DMS114 treated with DMSO at 0.1 percent for 48 hours (cell line): Measurements from ENCODE around the gene CAPN8.

ENCODE experiments used
- DNase-seq: peaks from one replicate; lab custom pipeline; 2025; ENCODE audit not compliant: unreplicated experiment; lab: John Stamatoyannopoulos, UW

CAPN8 gene

DNA sequence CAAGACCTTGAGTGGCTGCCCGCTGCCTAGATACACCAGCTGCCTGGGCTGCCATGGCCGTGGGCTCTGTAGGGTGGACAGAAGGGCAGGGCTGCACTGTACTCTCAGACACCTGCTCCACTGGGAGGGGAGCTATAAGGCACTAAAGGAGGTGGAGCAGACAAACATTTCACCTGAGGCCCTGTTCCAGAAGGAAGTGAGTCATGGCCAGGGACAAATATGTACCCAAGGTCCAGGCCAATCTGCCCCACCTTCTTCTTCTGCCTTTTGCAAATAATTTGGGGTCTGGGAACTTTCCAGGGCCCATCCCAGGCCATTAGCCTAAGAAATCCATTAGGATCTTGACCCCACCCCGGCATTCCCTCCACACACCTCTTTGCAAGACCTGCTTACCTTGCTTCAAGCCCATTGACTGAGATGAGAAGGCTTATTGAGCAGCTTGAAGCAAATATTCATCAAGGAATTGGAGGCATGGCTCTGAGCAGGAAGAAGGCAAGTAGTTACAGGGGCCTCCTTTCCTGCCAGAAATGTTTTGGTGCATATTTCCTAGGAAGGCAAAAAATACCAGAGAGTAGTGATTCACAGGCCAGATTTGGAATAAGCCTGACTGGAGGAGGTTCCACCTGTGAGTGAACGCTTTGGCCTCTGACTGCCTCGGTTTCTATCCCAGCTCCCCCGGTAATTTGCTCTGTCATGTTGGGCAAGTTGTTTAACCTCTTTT is at the start of gene CAPN8:
Gene CAPN8, minus strand, starts transcription at position 110 of the 721 bp plus-strand sequence. Its CDS starts 55 bp downstream, at position 55.
- no peak for DNase-seq

GRCh38 chr1:223714849-223715603 is 49.5 kb upstream of the CAPN8 start:
- no peak for DNase-seq

GRCh38 chr1:223714421-223714724 is 48.9 kb upstream of the CAPN8 start:
- no peak for DNase-seq

- DNase-seq, result peak; percentile 9
Observed at GRCh38 chr1:223713546-223714420, 48.3 kb upstream of the CAPN8 start.

DNA sequence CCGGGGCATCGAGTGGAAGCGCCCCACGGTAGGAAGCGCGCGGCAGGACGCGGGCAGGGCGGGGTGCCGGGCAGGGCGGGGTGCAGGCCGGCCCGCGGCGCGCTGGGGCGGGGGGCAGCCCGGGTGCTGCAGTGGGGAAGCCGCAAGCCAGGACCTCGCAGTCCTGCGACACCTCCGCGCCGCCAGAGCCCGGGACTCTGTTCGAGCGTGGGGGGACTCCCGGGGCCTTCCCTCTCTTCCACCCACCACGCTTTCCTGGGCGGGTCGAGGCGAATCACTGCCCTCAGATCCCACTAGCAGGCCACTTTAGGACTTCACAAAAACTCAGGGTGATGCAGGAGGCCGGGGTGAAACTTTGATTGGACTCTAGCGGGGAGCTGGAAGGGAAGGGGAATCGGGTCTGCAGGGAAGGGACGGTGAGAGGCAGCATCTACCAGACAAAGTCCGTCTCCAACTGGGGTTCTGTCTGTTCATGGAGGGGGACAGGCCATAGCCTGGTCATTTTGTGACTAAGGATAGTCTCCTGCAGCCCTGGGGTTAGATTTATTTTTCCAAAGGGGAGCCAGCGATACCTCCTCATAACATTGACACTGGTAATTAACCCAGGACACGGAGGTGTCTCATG is 47.5 kb upstream of the CAPN8 start:
- DNase-seq, result no peak

DNA sequence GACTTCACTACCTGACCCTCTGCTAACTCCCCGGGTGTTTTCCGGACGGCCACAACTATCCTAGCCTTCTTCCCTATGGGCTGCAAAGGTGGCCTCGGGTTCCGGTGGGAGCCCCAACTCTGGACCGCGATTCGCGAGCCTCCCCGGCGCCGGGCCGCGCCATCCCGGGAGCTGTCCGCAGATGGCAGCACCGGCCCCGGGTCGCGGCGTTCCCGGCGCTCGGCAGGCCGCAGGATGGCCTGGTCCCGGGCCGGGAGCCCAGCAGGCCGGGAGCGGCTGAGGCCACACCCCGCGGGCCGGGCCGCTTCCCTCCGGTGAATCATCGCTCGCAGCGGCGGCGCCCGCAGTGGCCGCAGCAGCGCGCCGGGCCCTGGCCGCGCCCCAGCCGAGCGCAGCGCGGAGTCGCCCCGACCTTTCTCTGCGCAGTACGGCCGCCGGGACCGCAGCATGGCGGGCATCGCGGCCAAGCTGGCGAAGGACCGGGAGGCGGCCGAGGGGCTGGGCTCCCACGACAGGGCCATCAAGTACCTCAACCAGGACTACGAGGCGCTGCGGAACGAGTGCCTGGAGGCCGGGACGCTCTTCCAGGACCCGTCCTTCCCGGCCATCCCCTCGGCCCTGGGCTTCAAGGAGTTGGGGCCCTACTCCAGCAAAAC is 46.8 kb upstream of the CAPN8 start, which contains the start of gene CAPN2:
Gene CAPN2, plus strand, starts transcription at position 346 of the 656 bp plus-strand sequence. Its CDS starts 102 bp downstream, at position 448.
- DNase-seq, result peak; percentile 36

- no peak for DNase-seq
Observed at GRCh38 chr1:223711747-223712193, 46.3 kb upstream of the CAPN8 start.

DNA sequence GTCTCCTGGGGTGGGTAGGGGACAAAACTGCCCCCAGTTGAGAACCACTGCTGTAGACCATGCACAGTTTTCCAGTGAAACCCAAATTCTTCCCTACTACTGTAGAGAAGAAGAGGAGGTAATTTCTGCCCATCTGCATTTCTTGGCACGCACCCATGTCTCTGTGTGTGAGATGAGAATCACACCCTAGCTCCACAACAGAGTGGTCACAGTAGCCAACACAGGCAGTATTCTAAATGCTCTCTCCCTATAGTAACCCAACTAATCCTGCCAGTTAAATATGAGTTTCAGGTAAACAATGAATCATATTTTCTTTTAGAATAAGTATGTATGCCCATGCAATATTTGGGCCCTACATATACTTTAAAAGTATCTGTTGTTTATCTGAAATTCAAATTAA is 45.7 kb upstream of the CAPN8 start:
- DNase-seq, result no peak

DNA sequence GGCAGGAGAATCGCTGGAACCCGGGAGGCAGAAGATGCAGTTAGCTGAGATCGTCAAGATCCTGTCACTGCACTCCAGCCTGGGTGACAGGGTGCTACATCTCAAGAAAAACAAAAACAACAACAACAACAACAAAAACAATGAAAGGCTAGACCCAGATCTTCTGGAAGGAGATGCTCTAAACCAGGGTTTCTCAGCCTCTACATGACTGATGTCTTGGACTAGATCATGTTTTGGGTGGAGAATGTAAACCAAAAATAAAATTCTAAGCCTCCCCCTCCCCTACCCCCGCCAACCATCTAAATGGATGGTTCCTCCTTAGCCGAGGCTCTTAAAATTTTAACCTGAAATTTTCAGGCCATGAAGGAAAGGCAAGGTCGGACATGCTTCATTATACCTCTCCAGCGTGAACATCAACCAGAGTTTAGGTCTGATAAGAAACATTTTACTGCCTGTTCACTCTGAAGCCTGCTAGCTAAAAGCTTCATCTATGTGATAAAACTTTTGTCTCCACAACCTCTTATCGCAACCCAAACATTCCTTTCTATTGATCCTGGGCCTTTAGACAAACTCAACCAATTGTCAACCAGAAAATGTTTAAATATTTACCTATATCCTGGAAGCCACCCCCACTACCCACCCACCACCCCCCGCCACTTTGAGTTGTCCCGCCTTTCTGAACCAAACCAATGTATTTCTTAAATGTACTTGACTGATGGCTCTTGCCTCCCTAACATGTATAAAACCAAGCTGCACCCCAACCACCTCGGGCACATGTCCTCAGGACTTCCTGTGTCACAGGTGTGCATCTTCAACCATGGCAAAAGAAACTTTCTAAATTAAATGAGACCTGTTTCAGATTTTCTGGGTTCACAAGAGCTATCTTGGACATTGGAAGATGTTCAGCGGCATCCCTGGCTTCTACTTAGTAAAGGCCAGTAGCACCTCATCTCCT is 45.0 kb upstream of the CAPN8 start:
- DNase-seq, result no peak

DNA sequence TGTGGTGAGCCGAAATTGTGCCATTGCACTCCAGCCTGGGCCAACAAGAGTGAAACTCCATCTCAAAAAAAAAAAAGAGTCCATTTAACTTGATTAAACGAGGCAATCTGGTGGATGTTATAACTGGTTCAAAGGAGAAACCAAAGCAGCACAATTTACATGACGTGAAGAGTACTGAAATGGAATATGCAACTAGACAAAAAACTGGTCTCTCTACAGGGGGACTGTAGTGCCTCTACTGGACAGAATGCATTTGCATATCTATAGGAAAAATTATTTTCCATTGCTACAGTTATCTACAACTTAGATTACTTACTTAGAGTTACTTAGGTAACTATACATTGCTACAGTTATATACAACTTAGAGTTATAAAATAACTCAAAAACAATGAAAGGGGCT is 44.1 kb upstream of the CAPN8 start:
- peak; percentile 10 for DNase-seq

DNA sequence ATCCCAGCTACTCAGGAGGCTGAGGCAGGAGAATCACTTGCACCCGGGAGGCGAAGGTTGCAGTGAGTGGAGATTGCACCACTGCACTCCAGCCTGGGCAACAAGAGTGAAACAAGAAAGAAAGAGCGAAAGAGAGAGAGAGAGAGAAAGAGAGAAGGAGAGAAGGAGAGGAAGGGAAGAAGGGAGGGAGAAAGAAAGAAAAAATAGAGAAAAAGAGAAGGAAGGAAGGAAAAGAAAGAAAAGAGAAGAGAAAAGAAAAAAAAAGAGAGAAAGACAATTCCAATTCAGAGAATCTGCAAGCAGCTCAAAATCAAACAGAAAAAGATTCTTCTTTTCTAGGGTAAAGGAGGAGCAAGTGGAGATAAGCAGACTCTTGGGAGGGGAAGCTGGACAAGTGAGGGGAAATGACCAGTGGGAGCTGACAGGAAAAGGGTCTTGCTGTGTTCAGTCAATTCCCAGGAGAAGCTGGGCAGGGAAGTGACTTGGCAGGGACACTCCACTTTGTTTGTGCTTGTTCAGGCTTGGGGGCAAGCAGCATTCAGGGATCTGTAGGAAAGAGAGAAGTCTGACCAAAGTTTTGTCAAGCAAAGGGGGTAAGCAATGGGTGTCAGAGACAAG is 43.3 kb upstream of the CAPN8 start:
- DNase-seq, result no peak

DNA sequence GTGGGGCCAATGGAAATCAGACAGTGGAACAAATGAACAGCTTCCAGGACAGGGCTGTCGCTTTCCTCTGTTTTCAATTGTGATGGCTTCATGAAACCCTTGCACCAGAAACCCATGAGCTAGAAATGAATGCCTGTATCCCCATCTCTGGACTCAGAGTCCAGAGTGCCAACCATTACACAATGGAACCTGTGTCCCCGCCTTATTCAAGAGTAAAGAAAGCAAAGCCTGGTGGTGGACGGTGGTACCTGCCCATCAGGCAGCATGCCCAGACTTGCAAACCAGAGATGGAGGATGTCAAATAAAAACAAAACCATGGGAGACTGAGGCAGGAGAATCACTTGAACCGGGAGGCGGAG is 42.5 kb upstream of the CAPN8 start:
- no peak for DNase-seq

DNA sequence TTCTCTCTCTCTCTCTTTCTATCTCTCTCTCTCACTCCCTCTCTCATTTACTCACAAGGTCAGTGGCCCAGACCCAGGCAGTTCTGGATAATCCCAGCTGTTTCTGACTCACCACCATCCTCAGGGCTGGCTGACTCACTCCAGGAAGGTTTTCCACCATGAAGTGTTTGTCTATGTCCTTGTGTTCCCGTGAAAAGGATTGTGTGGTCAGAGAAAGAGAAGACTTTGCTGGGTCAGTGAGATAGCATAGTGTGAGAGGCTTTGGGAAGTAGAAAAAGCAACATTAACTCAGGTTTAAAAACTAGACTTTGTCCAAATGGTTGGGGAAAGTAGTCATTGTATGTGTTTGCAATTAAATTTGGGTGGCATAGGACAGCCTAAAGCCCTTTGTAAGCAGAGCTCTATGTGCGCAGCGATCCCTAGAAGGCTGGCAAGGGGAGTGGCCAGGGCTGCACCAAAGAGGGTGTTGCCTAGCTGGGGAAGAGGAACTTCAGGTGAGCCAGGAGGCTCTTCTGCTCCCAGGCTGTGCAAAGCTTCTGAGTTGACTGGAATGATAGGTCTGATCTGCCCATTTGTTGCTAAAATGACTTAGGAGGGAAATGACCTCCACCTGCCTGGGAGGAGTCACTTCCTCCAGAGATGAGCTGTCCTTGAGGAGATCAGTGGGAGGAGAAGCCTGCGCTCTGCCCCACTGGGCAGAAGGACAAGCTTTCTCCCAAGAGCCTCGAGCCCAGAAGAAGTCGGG is 41.9 kb upstream of the CAPN8 start:
- no peak for DNase-seq

DNA sequence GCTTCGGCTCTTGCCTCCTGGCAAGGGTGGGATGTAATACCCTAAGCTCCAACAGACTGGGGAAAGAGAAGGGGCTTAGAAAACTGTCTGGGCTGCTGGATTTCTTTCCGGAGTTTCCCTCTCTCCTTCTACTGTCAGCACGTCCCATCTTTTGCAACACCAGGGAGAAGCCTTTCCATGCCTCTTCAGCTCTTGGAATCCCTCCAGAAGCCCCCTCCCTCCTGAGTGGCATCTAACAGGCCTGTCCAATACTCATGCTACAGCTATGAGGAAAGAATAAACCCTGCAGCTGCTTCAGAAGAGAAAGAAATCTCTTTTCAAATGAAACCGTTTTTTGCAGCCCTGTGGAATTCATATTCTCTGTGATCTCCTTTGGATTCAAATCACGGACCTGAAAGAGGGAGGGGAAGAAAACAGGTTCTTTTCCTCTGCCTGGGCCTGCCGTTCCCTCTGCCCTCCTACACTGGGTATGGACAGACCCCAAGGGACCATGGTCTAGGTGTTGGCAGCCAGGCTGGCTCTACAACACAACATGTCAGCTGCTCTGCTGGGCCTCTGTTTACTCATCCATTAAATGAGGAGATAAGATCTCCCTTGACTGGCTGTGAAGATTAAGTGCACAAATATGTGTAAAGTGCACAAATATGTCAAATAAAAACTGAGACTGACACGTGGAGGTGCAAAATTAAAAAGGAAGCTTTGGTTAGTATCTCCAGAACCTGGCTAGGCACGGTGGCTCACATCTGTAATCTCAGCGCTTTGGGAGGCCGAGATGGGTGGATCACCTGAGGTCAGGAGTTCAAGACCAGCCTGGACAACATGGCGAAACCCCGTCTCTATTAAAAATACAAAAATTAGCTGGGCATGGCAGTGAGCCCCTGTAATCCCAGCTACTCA is 40.8 kb upstream of the CAPN8 start:
- DNase-seq, result no peak

GRCh38 chr1:223704921-223705878 is 39.7 kb upstream of the CAPN8 start:
- DNase-seq, result no peak

DNA sequence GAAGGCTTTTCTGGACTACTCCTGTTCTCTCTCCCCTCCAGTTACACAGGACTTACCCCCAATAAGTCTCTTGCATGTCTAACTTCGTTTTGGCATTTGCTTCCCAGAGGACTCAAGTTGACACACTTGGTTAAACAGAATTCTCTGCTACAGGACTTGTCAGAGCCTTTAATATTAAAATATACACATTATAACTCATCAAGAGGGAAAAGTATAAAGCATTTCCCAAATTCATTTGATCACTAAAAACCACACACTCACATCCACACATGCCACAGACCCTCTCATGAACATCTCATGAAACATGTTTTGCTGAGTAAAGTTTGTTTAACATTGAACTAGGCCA is 38.1 kb upstream of the CAPN8 start:
- no peak for DNase-seq
